ENCODE results near the gene ARHGEF28.

DNA sequence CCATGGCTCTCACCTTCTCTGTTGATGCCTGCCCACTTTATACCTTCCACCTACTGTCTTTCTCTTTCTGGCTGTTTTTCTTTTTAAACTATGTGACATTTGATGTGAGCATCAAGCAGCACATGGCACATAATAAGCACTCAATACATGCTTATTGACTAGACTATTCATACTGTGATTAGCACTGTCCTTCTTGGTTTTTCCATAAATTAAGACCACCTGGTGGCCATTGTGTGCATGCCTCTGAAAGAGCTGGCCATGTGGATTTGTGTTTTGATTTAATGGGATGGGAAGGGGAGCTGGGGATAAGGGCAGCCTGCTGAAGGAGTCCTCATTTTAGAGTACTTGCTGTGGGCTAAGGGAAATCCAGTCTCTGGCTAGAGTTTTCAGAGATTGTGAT is 79.4 kb downstream of the ARHGEF28 start:
- TF ChIP-seq POLR2AphosphoS5 (IDR thresholded peaks at IDR 0.05) (no peak), CTCF (IDR thresholded peaks at IDR 0.05) (no peak)
